Cardiac septum (tissue), 1 donor: ENCODE data around the gene NCR2. TPM values are rescaled to one million over a fixed set of nuclear protein-coding genes. Genes with fewer than 3 reads are reported as not detected.

ENCODE experiments used
- DNase-seq: peaks from one replicate; pipeline ENCODE4 v3.0.0-alpha.2; 2020; ENCODE audit warnings: low spot score
- intact Hi-C: fragments of 100-400 bp; cut with DNase I; formaldehyde crosslinking; loops from one replicate; pipeline ENCODE4 v1.14.0; 2022
- total RNA-seq: library from RNA; stranded (reverse); fragmentation: NEBNext Ultra II Directional; extraction: Animal tissue kit (Norgen Biotek cat#: 25700); gene quantifications from one replicate; pipeline ENCODE4 v1.2.1, GENCODE V29; 2021
- donor health status: DM: no; HTN: no; CAD: no.

Gene NCR2
- total RNA-seq, 1 donor from 2014 or later: not detected

DNA sequence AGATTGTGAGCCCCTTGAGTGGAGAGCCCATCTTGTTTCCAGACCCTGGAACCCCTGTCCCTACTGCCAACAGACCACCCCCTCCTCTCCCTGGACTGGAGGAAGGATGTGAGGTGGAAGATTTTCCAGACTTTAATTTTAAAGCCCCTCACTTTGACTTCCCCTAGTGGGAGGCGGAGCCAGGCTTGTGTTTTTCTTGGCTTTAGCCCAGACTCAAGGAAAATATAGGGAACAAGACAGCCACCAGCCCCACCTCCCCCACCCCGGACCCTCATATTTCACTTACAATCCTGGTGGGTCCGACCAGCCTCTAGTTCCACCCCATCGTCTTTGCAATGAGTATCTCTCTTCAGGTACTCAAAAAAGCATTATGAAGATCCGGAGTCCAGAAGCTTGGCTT lies 40.8 kb downstream of the NCR2 start:
- intact Hi-C loops: loop anchor here (5.0 kb wide), 1 partner anchor 51 kb away; no protein-coding TSS in a partner anchor
- DNase-seq: no peak

DNA sequence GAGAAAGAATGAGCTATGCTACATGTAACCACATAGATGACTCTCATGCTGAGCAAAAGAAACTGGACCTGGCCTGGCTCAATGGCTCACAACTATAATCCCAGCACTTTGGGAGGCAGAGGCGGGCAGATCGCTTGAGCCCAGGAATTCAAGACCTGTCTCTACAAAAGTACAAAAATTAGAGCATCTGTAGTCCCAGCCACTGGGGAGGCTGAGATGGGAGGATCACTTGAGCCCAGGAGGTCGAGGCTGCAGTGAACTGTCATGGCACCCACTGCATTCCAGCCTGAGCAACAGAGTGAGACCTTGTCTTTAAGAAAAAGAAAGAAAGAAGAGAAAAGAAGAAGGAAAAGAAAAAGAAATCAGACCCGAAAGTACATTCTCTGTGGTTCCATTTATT lies 41.7 kb downstream of the NCR2 start:
- DNase-seq: no peak
- intact Hi-C loops: loop anchor here (5.0 kb wide), 1 partner anchor 50 kb away; no protein-coding TSS in a partner anchor

DNA sequence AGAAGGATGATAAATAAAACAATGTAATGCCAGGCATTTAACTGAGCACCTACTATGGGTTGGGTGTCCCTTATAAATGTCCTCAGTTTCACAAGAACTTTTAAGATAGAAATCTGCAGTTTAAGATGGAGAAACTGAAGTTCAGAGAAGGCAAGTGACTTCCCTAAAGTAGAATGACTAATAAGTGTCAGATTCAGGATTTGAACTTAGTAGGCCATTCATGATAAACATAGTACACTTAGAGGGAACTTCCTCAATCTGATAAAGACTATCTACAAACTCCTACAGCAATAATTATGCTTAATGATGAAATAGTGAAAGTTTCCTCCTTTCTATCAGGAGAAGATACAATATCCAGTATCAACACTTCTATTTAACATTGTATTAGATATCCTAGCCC lies 43.9 kb downstream of the NCR2 start:
- DNase-seq: no peak
- intact Hi-C loops: loop anchor here (5.0 kb wide), 1 partner anchor 48 kb away; no protein-coding TSS in a partner anchor

DNA sequence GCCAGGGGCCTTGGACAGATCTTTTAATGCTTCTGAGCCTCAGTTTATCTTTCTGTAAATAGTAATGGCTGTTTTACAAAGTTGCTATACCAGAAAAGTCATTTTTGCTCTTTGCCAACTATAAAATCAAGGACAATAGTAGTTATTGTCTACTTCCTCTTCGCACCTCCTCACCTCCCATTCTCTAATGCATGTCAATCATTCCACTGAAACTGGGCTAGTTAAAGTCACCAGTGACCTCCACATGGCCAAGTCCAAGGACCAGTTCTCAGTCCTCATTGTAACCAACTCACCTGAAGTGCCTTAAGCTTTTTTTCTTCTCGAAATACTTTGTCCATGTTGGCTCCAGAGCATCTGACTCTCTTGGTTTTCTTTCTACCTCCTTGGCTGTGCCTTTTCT lies 51.2 kb downstream of the NCR2 start:
- no peak for DNase-seq
- intact Hi-C loops: no loop called here

DNA sequence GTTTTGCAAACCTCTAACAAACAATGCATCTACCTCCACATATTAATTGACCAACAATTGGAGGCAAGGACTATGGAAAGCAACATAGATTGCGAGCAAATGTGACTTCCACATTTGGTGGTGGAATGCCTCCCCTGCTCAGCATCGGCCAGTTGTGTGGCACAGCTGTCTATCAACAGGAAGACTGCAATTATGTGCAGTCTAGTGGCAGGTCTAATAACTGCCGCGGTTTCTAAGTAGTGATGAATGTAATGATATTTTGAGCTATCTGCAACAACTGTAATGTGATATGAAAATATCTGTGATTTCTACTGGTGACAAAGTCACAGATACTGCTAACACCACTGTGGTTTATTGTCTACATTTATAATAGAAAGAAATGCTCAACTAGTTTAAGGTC lies 56.8 kb downstream of the NCR2 start:
- intact Hi-C loops: no loop called here
- no peak for DNase-seq

DNA sequence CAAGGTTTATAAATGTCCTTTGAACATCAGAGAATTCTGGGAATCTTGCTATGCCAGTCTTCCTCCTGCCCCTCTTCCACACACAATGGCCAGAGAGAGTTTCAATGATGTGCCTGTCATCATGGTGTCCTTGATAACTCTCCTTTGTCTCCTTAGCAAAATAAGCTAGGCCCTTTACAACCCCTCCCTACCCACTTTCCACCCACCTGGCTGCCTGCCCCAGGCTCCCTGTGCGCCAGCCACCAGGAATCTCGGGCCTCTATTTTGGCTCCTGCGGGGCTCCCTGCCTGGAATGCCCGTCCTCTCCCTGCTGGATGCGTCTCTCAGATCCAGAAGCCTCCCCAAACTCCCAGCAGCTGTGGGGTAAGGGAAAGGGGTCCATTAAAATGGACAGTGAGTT lies 60.9 kb downstream of the NCR2 start:
- intact Hi-C loops: no loop called here
- peak; percentile 56 for DNase-seq

DNA sequence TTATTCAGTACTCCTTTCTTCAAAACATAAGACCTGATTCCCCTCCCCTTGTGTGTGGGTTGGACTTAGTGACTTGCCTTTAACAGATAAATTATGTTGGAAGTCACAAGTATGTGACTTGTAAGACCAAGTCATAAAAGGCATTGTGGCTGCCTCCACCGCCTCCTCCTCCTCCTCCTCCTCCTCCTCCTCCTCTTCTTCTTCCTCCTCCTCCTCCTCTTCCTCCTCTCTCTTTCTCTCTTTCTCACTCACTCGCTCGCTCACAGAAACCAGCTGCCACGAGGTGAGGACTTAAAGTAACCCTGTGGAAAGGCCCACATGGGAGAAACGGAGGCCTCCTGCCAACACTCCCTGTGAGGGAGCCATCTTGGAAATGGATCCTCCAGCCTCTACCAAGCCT lies 64.0 kb downstream of the NCR2 start:
- intact Hi-C loops: no loop called here
- peak; percentile 60 for DNase-seq

Other genes with a start within 250 kb of the NCR2 start
- gene TREML1, start 181.3 kb upstream of the NCR2 start, total RNA-seq: not detected
- 1.1 TPM for gene TREM2, start 172.5 kb upstream of the NCR2 start, total RNA-seq
- 0.22 TPM for gene TREML2, start 134.5 kb upstream of the NCR2 start, total RNA-seq
- not detected for gene TREML4, start 107.3 kb upstream of the NCR2 start, total RNA-seq
- gene TREM1, start 48.9 kb upstream of the NCR2 start, total RNA-seq: 2.6 TPM
- 20.3 TPM for gene FOXP4, start 210.8 kb downstream of the NCR2 start, total RNA-seq